GM23248 (cell line): ENCODE results near the gene RASL12.

Experiments
- EZH2 ChIP-seq: fragments of 200-600 bp; sonication (generic); IDR thresholded peaks from 2 replicates; pipeline ENCODE4 v1.6.1; 2018; ENCODE audit warnings: antibody characterized with exemption, mild to moderate bottlenecking; ENCODE audit not compliant: insufficient read depth, poor library complexity, severe bottlenecking
- EZH2phosphoT487 ChIP-seq: fragments of 200-600 bp; sonication (generic); IDR thresholded peaks from 2 replicates; pipeline ENCODE4 v1.6.1; 2018; ENCODE audit warnings: antibody characterized with exemption, moderate library complexity, mild to moderate bottlenecking, low read depth; ENCODE audit not compliant: insufficient read depth

DNA sequence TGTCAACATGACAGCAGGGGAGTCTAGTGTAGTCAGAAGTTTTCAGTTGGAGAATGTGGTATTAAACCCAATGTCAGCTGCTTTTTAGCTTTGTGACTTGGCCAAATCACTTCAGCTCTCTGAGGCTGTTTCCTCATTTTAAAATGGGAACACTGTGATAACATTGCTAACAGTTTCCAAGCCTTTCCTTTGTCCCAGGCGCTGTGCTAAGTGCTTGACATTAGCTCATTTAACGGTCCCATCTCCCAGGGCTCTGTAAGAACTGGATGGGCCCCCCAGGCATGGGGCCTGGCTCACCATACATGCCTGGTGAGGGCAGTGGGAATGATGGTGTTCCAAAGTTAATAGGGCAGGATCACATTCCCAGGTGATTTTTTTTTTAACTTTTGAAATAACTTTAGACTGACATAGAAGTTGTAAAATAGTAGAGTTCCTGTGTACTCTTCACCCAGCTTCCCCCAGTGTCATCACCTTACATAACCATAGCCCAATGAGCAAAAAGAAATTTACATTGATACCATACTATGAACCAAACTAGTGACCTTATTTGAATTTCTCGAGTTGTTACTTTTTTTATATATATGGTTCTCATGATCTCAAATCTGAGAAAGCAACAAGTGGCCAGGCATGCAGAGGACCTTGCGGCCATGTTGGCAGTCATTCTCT lies 7.7 kb downstream of the RASL12 start:
- TF ChIP-seq EZH2 (no peak), EZH2phosphoT487 (no peak)
